GM21367 (cell line): ENCODE results near the gene UTP18.
"Not testable (repeated sequence)": the region's sequence is repeated elsewhere in the genome, so short reads cannot be mapped to it uniquely, and the experiment has no call there.

ENCODE experiments used
- ATAC-seq: cut with Tn5 transposase; IDR thresholded peaks from one replicate; pipeline ENCODE4 v1.9.1; 2021; ENCODE audit not compliant: unreplicated experiment

Gene UTP18

DNA sequence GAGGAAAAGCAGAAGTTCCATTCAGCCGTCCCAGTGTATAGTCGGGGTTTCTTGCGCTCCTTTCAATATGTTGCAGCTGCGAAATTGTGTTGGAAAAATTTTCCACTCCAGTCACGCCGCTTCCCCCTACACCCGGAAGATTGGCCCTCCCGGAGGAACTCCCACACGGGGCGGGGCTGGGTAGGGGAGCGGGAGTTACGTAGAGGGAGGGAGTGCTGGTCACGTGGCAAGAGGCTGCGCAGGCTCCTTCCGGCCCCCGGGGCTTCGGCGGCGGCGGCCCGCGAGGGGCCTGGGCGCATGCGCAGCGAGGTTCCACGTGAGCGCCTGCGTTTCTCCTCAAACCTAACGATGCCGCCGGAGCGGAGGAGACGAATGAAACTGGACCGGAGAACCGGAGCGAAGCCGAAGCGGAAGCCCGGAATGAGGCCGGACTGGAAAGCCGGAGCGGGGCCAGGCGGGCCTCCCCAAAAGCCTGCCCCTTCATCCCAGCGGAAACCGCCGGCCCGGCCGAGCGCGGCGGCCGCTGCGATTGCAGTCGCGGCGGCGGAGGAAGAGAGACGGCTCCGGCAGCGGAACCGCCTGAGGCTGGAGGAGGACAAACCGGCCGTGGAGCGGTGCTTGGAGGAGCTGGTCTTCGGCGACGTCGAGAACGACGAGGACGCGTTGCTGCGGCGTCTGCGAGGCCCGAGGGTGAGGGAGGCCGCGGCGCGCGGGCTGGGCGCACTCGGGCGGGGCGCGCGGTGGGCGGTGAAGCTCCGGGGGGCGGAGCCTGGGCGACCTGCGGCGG is at the start of gene UTP18:
Gene UTP18, plus strand, starts transcription at position 310 of the 787 bp plus-strand sequence. Its CDS starts 39 bp downstream, at position 349.
- peak; percentile 53 for ATAC-seq

- ATAC-seq, result no peak
These were observed 45.4 kb upstream of the UTP18 start for GRCh38 chr17:51214920-51215319.

- no peak for ATAC-seq
These were observed 42.4 kb upstream of the UTP18 start for GRCh38 chr17:51217946-51218345.

DNA sequence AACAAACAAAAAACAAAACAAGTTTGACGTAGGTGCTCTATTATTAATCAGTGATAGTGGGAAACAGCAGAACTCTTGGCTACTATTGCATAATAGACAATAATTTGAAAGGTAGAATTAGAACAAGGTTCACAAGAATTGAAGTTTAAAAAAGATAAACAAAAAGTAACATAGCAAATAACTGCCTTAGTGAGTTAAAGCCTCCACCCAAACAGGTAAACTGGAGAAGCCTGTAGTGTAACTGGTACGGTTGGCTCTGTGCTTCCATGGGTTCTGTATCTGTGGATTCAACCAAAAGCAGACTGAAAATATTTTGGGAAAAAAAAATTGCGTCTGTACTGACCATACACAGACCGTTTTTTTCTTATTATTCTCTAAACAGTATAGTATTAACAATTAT is 39.0 kb upstream of the UTP18 start:
- no peak for ATAC-seq

DNA sequence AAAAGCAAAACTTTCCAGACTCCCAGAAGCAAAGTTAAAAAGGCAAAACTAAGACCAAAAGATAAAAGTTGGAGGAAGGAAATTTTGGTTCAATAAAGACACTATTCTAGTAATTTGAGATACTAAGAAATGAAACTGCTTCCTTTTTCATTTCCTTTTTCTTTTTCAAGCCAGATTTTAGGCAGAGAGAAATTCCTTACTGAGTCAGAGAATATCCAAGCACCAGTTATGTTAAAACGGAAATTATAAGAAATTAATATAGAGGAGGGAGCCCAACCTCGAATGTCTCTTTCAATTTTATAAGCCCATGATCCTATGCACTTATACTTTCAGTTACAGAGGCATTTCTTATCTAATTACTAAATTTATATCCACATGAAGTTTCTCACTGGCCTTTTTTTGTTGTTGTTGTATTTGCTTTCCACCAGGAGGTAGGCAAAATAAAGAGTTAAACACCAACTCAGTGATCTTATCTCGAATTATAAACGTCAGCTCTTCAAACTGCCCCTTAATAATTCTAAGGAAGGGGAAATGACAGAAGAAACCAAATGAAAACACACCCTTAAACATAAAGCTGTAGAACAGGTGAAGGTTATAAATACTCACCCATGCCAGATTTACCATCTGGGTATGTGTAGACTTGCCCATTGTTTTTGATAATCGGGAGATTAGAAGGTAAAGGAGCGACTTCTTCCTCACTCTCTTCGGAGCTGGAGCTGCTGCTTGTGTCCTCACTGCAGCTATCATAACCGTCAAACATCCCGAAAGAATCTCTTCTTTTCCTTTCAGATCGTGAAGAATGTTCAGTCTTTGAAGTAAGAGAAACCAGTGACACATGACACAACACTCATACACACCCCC is 35.7 kb upstream of the UTP18 start:
- no peak for ATAC-seq

DNA sequence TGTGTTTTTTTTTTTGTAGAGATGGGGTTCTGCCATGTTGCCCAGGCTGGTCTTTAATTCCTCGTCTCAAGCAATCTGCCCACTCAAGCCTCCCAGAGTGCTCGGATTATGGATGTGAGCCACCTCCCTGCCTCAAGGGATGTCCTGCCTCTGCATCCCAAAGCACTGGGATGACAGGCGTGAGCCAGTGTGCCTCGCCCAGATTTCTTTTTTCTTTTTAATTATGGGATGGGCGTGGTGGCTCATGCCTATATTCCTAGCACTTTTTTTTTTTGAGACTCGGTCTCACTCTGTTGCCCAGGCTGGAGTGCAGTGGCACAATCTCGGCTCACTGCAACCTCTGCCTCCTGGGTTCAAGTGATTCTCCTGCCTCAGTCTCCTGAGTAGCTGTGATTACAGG is 34.8 kb upstream of the UTP18 start:
- not testable (repeated sequence) for ATAC-seq

DNA sequence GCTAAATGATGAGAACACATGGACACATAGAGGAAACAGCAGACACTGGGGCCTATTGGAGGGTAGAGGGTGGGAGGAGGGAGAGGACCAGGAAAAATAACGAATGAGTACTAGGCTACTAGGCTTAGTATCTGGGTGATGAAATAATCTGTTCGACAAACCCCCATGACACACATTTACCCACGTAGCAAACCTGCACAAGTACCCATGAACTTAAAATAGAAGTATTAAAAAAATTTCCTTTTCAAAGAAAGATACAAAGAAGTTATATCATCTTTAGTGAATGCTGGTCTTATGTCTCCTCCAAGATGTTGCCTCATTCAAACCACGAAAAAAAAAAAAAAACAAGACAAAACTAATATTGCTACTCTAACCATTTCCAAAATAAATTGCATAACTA is 32.2 kb upstream of the UTP18 start:
- no peak for ATAC-seq

DNA sequence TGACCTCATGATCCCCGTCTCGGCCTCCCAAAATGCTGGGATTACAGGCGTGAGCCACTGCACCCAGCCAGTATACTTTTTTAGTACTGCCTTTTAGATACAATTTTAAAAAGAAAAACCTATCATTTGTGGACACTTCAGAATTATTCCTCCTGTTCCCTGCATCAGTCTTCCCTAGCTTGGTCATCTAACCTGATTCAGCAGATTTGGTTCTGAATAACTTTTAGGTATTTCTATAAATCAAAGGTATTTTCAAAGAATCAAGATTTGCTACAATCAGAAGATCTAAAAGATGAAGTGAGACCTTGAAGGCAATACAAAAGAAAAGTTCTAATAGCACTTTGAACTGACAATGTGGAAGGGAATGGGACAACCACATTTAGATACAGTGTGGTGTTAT is 30.5 kb upstream of the UTP18 start:
- ATAC-seq, result no peak

DNA sequence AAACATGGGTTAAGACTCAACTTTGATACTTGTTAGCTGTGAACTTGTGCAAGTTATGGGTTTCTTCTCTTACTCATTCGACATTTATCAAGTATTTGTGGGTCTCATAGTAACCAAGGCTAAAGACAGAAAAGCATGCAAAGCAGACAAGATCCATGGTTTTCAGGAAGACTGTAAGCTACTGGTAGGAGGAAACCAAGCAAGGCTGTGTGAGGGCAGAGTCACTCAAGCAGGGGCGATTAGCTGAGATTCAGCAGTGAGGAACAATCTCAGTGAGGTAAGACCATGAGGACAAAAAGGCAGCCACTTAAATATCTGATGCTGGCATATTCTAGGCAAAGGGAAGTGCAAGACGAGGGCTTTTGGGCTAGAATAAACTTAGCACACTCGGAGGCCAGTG is 30.0 kb upstream of the UTP18 start:
- ATAC-seq, result peak; percentile 53

- no peak for ATAC-seq
These were observed 28.3 kb upstream of the UTP18 start for GRCh38 chr17:51231999-51232398.

- ATAC-seq, result no peak
These were observed 26.2 kb upstream of the UTP18 start for GRCh38 chr17:51234162-51234561.

- peak; percentile 72 for ATAC-seq
These were observed 22.0 kb upstream of the UTP18 start for GRCh38 chr17:51238255-51238887.

- ATAC-seq, result no peak
These were observed 20.1 kb upstream of the UTP18 start for GRCh38 chr17:51240275-51240674.

DNA sequence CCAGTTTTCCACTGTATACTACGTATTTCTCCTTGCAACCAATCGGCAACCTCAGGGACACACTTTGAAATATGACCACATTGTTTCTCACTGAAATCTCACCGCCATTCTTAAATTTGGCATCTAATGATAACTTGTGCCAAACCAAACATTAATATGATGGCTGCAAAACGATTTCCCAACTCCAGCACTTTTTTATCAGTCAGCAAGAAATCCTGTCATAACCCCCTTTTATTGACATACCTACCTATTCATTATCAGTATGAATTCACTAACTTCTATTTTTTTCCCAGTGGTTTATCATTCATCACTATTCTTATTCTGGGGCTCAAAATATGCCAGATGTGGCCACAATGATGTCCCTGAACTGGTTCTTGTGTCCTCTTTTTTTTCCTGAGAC is 16.3 kb upstream of the UTP18 start:
- ATAC-seq, result no peak

- ATAC-seq, result no peak
These were observed 14.8 kb upstream of the UTP18 start for GRCh38 chr17:51245535-51245934.

DNA sequence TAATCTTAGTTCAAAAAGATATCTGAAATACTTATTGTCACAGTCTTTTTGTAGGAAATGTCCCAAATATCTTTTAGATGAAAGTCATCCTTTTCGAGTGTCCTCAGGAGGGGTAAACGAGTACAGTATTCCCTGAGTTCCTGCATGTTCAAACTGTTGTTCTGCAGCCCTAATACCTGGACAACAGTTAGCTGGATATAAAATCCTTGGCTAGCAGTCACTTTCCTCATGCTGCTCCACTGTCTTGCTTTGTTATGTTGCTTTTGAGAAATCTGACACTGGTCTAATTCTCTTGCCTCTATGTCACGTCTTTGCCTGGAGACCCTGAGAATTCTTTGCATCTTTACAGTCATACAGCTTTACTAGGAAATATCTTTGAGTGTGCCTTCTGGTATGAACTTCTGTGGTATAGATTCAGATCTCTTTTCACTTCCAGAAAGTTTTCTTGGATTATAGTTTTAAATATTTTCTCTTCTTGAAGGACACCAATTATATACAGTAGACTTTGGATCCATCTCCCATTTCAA is 10.0 kb upstream of the UTP18 start:
- no peak for ATAC-seq

DNA sequence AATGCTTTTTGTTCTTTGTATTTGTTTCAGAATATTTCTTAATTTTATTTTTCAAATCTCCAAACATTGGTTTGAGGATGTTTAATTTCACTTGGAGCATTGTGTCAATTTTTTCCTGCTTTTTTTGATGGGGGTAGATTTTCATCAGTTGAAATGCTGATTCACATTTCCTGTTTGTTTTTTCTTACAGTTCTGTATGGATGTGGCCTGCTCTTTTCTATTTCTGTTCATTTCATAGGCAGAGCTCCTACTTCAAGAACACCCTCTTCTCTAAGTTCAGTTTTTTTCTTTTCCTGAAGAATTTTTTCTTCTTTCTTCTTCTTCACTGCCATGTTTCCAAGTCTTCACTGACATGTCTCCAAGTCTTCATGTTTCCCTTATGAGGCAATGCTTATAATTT is 9.3 kb upstream of the UTP18 start:
- ATAC-seq, result no peak

GRCh38 chr17:51255673-51256072 is 4.7 kb upstream of the UTP18 start:
- ATAC-seq, result no peak

DNA sequence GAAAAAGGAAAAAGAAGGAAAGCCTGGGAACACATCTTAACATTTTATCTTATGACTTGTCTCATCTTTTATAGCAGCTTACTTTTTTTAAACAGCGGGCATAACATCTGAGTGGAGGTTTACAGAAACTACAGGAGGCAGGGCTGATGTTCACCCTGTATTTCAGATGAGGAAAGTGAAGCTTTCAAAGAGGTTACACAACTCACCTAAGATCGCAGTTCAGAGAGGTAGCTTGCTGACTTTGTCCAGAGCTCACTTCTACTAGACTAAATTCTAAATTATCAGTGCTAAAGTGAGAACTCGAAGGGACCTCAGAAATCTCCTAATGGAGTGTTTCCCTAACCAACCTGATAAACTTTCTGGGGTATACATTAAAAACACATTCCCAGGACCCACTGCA is 4.2 kb upstream of the UTP18 start:
- ATAC-seq, result no peak

- ATAC-seq, result no peak
These were observed 2.9 kb upstream of the UTP18 start for GRCh38 chr17:51257150-51258081.
